SHP77 treated with DMSO at 0.1 percent for 48 hours (cell line): Measurements from ENCODE around the gene RPN2.

ENCODE experiments used
- DNase-seq: peaks from one replicate; lab custom pipeline; 2025; lab: John Stamatoyannopoulos, UW

RPN2 gene

GRCh38 chr20:37266940-37267666, 88.0 kb downstream of the RPN2 start:
- no peak for DNase-seq

- no peak for DNase-seq
Observed at GRCh38 chr20:37267667-37268313, 88.7 kb downstream of the RPN2 start.

- no peak for DNase-seq
Observed at GRCh38 chr20:37270576-37271420, 91.7 kb downstream of the RPN2 start.

GRCh38 chr20:37271421-37271768, 92.3 kb downstream of the RPN2 start:
- no peak for DNase-seq

- DNase-seq, result no peak
Observed at GRCh38 chr20:37273988-37274387, 94.9 kb downstream of the RPN2 start.

GRCh38 chr20:37274851-37275524, 95.9 kb downstream of the RPN2 start:
- DNase-seq, result no peak

- peak; percentile 17 for DNase-seq
Observed at GRCh38 chr20:37276494-37277252, 97.5 kb downstream of the RPN2 start.

GRCh38 chr20:37277253-37277593, 98.1 kb downstream of the RPN2 start:
- DNase-seq, result no peak

GRCh38 chr20:37278966-37279590, 99.9 kb downstream of the RPN2 start:
- DNase-seq, result no peak

- no peak for DNase-seq
Observed at GRCh38 chr20:37279820-37280219, 100.7 kb downstream of the RPN2 start.

GRCh38 chr20:37280403-37280802, 101.3 kb downstream of the RPN2 start:
- DNase-seq, result no peak

GRCh38 chr20:37282556-37282955, 103.4 kb downstream of the RPN2 start:
- DNase-seq, result no peak

- no peak for DNase-seq
Observed at GRCh38 chr20:37283530-37284195, 104.5 kb downstream of the RPN2 start.

GRCh38 chr20:37284691-37285161, 105.6 kb downstream of the RPN2 start:
- no peak for DNase-seq

- DNase-seq, result no peak
Observed at GRCh38 chr20:37285664-37286374, 106.7 kb downstream of the RPN2 start.

- DNase-seq, result no peak
Observed at GRCh38 chr20:37288091-37288490, 109.0 kb downstream of the RPN2 start.

GRCh38 chr20:37290158-37290810, 111.2 kb downstream of the RPN2 start:
- DNase-seq, result no peak
